NB4 (cell line): Measurements from ENCODE around the gene HLA-DPB1.

ENCODE experiments used
- MAX ChIP-seq: IDR thresholded peaks from 2 replicates; pipeline ENCODE4 v1.6.1; 2011; ENCODE audit warnings: low read depth, low read length
- POLR2A ChIP-seq: IDR thresholded peaks from 2 replicates; pipeline ENCODE4 v1.6.1; 2011; ENCODE audit warnings: mild to moderate bottlenecking; ENCODE audit not compliant: insufficient read length; ENCODE audit errors: extremely low read depth
- TF ChIP-seq, protein P1 (sequence below): IDR thresholded peaks from one replicate; pipeline ENCODE4 v1.5.1; 2012; ENCODE audit warnings: low read depth, low read length

GRCh38 chr6:33081098-33081824 is 5.5 kb downstream of the HLA-DPB1 start:
- TF ChIP-seq, protein P1, sequence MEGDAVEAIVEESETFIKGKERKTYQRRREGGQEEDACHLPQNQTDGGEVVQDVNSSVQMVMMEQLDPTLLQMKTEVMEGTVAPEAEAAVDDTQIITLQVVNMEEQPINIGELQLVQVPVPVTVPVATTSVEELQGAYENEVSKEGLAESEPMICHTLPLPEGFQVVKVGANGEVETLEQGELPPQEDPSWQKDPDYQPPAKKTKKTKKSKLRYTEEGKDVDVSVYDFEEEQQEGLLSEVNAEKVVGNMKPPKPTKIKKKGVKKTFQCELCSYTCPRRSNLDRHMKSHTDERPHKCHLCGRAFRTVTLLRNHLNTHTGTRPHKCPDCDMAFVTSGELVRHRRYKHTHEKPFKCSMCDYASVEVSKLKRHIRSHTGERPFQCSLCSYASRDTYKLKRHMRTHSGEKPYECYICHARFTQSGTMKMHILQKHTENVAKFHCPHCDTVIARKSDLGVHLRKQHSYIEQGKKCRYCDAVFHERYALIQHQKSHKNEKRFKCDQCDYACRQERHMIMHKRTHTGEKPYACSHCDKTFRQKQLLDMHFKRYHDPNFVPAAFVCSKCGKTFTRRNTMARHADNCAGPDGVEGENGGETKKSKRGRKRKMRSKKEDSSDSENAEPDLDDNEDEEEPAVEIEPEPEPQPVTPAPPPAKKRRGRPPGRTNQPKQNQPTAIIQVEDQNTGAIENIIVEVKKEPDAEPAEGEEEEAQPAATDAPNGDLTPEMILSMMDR, result no peak
- no peak for TF ChIP-seq POLR2A
- no peak for TF ChIP-seq MAX
